NCI-H2227 (cell line): ENCODE measurements around the gene RIOK3.
"Not testable (repeated sequence)": the region's sequence is repeated elsewhere in the genome, so short reads cannot be mapped to it uniquely, and the experiment has no call there.

ENCODE experiments used
- DNase-seq: peaks from one replicate; lab custom pipeline; 2025; ENCODE audit not compliant: unreplicated experiment; lab: John Stamatoyannopoulos, UW

RIOK3 gene

GRCh38 chr18:23451011-23451410, 2.1 kb upstream of the RIOK3 start:
- DNase-seq, result no peak

GRCh38 chr18:23451491-23451890, 1.6 kb upstream of the RIOK3 start:
- no peak for DNase-seq

- no peak for DNase-seq
Observed at GRCh38 chr18:23452347-23452727, 750 bp upstream of the RIOK3 start.

- no peak for DNase-seq
Observed at GRCh38 chr18:23453680-23454058, 582 bp downstream of the RIOK3 start.

GRCh38 chr18:23456835-23457234, 3.7 kb downstream of the RIOK3 start:
- DNase-seq, result no peak

- no peak for DNase-seq
Observed at GRCh38 chr18:23458830-23459529, 5.9 kb downstream of the RIOK3 start.

- no peak for DNase-seq
Observed at GRCh38 chr18:23459530-23459921, 6.4 kb downstream of the RIOK3 start.

- no peak for DNase-seq
Observed at GRCh38 chr18:23460285-23461273, 7.5 kb downstream of the RIOK3 start.

- no peak for DNase-seq
Observed at GRCh38 chr18:23462876-23463275, 9.8 kb downstream of the RIOK3 start.

GRCh38 chr18:23468753-23469459, 15.8 kb downstream of the RIOK3 start:
- DNase-seq, result no peak

- DNase-seq, result no peak
Observed at GRCh38 chr18:23470620-23471387, 17.7 kb downstream of the RIOK3 start.

GRCh38 chr18:23471486-23471885, 18.4 kb downstream of the RIOK3 start:
- DNase-seq, result no peak

GRCh38 chr18:23479829-23480505, 26.9 kb downstream of the RIOK3 start:
- no peak for DNase-seq

- DNase-seq, result no peak
Observed at GRCh38 chr18:23484561-23485182, 31.6 kb downstream of the RIOK3 start.

GRCh38 chr18:23485386-23485785, 32.3 kb downstream of the RIOK3 start:
- no peak for DNase-seq

GRCh38 chr18:23487738-23488570, 34.9 kb downstream of the RIOK3 start:
- DNase-seq, result no peak

- not testable (repeated sequence) for DNase-seq
Observed at GRCh38 chr18:23489586-23489985, 36.5 kb downstream of the RIOK3 start.

- DNase-seq, result no peak
Observed at GRCh38 chr18:23493654-23494053, 40.6 kb downstream of the RIOK3 start.

- no peak for DNase-seq
Observed at GRCh38 chr18:23494992-23495391, 41.9 kb downstream of the RIOK3 start.
